WTC11 (cell line): ENCODE data around the gene PPP1R37. TPM values are rescaled to one million over a fixed set of nuclear protein-coding genes. Genes with fewer than 3 reads are reported as not detected.

Source experiments
- AFF4 ChIP-seq: sonication (generic); formaldehyde crosslinking; IDR thresholded peaks from 2 replicates; pipeline ENCODE4 v1.8.1; 2023; ENCODE audit warnings: mild to moderate bottlenecking, missing genetic modification reagents, borderline replicate concordance
- ATF2 ChIP-seq: sonication (generic); formaldehyde crosslinking; IDR thresholded peaks from 2 replicates; pipeline ENCODE4 v1.8.1; 2022; ENCODE audit warnings: low read depth, missing genetic modification reagents, borderline replicate concordance
- ATF3 ChIP-seq: sonication (generic); formaldehyde crosslinking; conservative IDR thresholded peaks from 2 replicates; pipeline ENCODE4 v1.8.1; 2022; ENCODE audit warnings: mild to moderate bottlenecking, missing genetic modification reagents
- ATF6 ChIP-seq: sonication (generic); formaldehyde crosslinking; IDR thresholded peaks from 2 replicates; pipeline ENCODE4 v1.8.1; 2023; ENCODE audit warnings: mild to moderate bottlenecking, missing genetic modification reagents
- CDX4 ChIP-seq: fragments of 250-450 bp; sonication (Bioruptor Pico); IDR thresholded peaks from 2 replicates; pipeline ENCODE4 v1.9.0; 2021; ENCODE audit warnings: moderate library complexity, mild to moderate bottlenecking, inconsistent platforms, borderline replicate concordance
- E2F5 ChIP-seq: sonication (generic); formaldehyde crosslinking; IDR thresholded peaks from 2 replicates; pipeline ENCODE4 v1.8.1; 2022; ENCODE audit warnings: mild to moderate bottlenecking, moderate library complexity, missing genetic modification reagents
- EMX1 ChIP-seq: fragments of 250-450 bp; sonication (Bioruptor Pico); IDR thresholded peaks from 2 replicates; pipeline ENCODE4 v1.8.0; 2021; ENCODE audit warnings: mild to moderate bottlenecking
- ETV6 ChIP-seq: sonication (generic); formaldehyde crosslinking; IDR thresholded peaks from 2 replicates; pipeline ENCODE4 v1.8.1; 2022; ENCODE audit warnings: mild to moderate bottlenecking, missing genetic modification reagents
- FOXK1 ChIP-seq: sonication (generic); formaldehyde crosslinking; IDR thresholded peaks from 2 replicates; pipeline ENCODE4 v1.8.0; 2022; ENCODE audit warnings: mild to moderate bottlenecking, moderate library complexity, missing genetic modification reagents
- GTF2I ChIP-seq: fragments of 250-450 bp; sonication (Bioruptor Pico); conservative IDR thresholded peaks from 2 replicates; pipeline ENCODE4 v1.4.0; 2021; ENCODE audit warnings: mild to moderate bottlenecking
- HMGA2 ChIP-seq: fragments of 250-450 bp; sonication (Bioruptor Pico); IDR thresholded peaks from 2 replicates; pipeline ENCODE4 v1.4.0; 2021; ENCODE audit warnings: mild to moderate bottlenecking, moderate library complexity
- NR1H2 ChIP-seq: sonication (generic); formaldehyde crosslinking; IDR thresholded peaks from 2 replicates; pipeline ENCODE4 v1.9.0; 2021; ENCODE audit warnings: mild to moderate bottlenecking, moderate library complexity, missing genetic modification reagents
- NR3C1 ChIP-seq: sonication (generic); formaldehyde crosslinking; conservative IDR thresholded peaks from 2 replicates; pipeline ENCODE4 v1.8.1; 2023; ENCODE audit warnings: low read depth, mild to moderate bottlenecking, missing genetic modification reagents
- PRRX2 ChIP-seq: fragments of 250-450 bp; sonication (Bioruptor Pico); IDR thresholded peaks from 2 replicates; pipeline ENCODE4 v1.8.0; 2021; ENCODE audit warnings: mild to moderate bottlenecking
- SMAD3 ChIP-seq: sonication (generic); formaldehyde crosslinking; IDR thresholded peaks from 2 replicates; pipeline ENCODE4 v1.8.0; 2022; ENCODE audit warnings: missing genetic modification reagents, mild to moderate bottlenecking, borderline replicate concordance
- SMAD4 ChIP-seq: sonication (generic); formaldehyde crosslinking; IDR thresholded peaks from 2 replicates; pipeline ENCODE4 v1.8.0; 2022; ENCODE audit warnings: mild to moderate bottlenecking, missing genetic modification reagents
- TP53 ChIP-seq: sonication (generic); formaldehyde crosslinking; IDR thresholded peaks from 2 replicates; pipeline ENCODE4 v1.8.1; 2023; ENCODE audit warnings: mild to moderate bottlenecking, missing genetic modification reagents
- USF2 ChIP-seq: sonication (generic); formaldehyde crosslinking; IDR thresholded peaks from 2 replicates; pipeline ENCODE4 v1.8.1; 2023; ENCODE audit warnings: mild to moderate bottlenecking, missing genetic modification reagents, moderate library complexity
- ZBTB21 ChIP-seq: sonication (generic); formaldehyde crosslinking; IDR thresholded peaks from 2 replicates; pipeline ENCODE4 v1.8.1; 2023; ENCODE audit warnings: mild to moderate bottlenecking, missing genetic modification reagents, borderline replicate concordance
- ZNF281 ChIP-seq: sonication (generic); formaldehyde crosslinking; IDR thresholded peaks from 2 replicates; pipeline ENCODE4 v1.8.0; 2023; ENCODE audit warnings: mild to moderate bottlenecking, missing genetic modification reagents
- ZNF425 ChIP-seq: fragments of 250-450 bp; sonication (Bioruptor Pico); conservative IDR thresholded peaks from 2 replicates; pipeline ENCODE4 v1.9.0; 2021; ENCODE audit warnings: mild to moderate bottlenecking
- ZNF671 ChIP-seq: fragments of 250-450 bp; sonication (Bioruptor Pico); IDR thresholded peaks from 2 replicates; pipeline ENCODE4 v1.8.0; 2021; ENCODE audit warnings: mild to moderate bottlenecking
- total RNA-seq: library from RNA; stranded (reverse); gene quantifications from 3 replicates; pipeline ENCODE4 v1.2.3, GENCODE V29; 2021

The PPP1R37 gene
- total RNA-seq, 1 experiment from 2014 or later: 35.4 TPM

GRCh38 chr19:45153339-45154063, 60.5 kb downstream of the PPP1R37 start (continued):
- TF ChIP-seq ATF2 (CRISPR knock-in tag): no peak
- peak; percentile 6; the same call in 1 of the 2 replicates for TF ChIP-seq ETV6 (CRISPR knock-in tag)
- no peak for TF ChIP-seq ZBTB21 (CRISPR knock-in tag)
- no peak for TF ChIP-seq ATF6
- no peak for TF ChIP-seq ZNF425 (CRISPR knock-in tag)
- peak; percentile 73; the same call in 1 of the 2 replicates for TF ChIP-seq ATF3
- TF ChIP-seq E2F5: no peak
- TF ChIP-seq ZNF281: no peak
- no peak for TF ChIP-seq ZNF671 (CRISPR knock-in tag)
- TF ChIP-seq FOXK1 (CRISPR knock-in tag): peak; percentile 34; the same call in 1 of the 2 replicates
- TF ChIP-seq TP53 (CRISPR knock-in tag): 0 out of 2 replicates have a peak, but pooled peaks have one; percentile 57
- peak; percentile 44; the same call in 1 of the 2 replicates for TF ChIP-seq USF2 (CRISPR knock-in tag)
- TF ChIP-seq NR3C1 (CRISPR knock-in tag): peak; percentile 87; the same call in 1 of the 2 replicates
- no peak for TF ChIP-seq NR1H2 (CRISPR knock-in tag)
- TF ChIP-seq SMAD4 (CRISPR knock-in tag): no peak
- TF ChIP-seq EMX1: no peak
- no peak for TF ChIP-seq PRRX2 (CRISPR knock-in tag)
- TF ChIP-seq CDX4 (CRISPR knock-in tag): no peak
- no peak for TF ChIP-seq SMAD3 (CRISPR knock-in tag)
- peak; percentile 74; the same call in 1 of the 2 replicates for TF ChIP-seq AFF4
- no peak for TF ChIP-seq GTF2I (CRISPR knock-in tag)
- no peak for TF ChIP-seq HMGA2 (CRISPR knock-in tag)
